D721Med (cell line): Measurements from ENCODE around the gene ETV6.

Source experiments
- DNase-seq: peaks from one replicate; pipeline ENCODE4 v3.0.0; 2011; ENCODE audit warnings: low spot score; ENCODE audit not compliant: insufficient read length
- FAIRE-seq: peaks from 2 replicates; lab custom pipeline; 2011; peaks lifted over from hg19 to GRCh38; lab: Jason Lieb, UNC
- CTCF ChIP-seq: IDR thresholded peaks from 2 replicates; pipeline ENCODE4 v1.5.1; 2012; ENCODE audit warnings: mild to moderate bottlenecking, control low read depth; ENCODE audit not compliant: insufficient read depth; ENCODE audit errors: missing control alignments

Gene ETV6

DNA sequence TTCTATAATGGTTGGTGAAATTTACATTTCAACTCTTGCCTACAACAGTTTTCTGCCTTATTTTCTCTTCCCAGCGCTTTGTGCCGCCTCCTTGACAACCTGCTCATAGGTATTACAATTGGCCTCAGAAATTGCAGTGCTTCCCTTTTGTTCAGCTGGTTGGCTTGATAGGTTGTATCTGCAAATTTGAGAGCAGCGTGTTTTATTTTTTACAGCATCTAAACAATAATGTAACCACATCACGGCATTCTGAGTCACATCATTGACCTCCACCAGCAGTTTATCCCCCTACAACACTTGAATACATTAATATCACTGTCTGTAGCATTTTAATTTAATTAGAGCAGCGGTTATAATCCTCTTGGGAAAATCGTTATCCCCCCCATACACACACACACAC lies 99.4 kb downstream of the ETV6 start:
- FAIRE-seq: no peak
- no peak for TF ChIP-seq CTCF
- no peak for DNase-seq

GRCh38 chr12:11749943-11750690 lies 100.6 kb downstream of the ETV6 start:
- DNase-seq (no peak), FAIRE-seq (no peak)
- no peak for TF ChIP-seq CTCF

DNA sequence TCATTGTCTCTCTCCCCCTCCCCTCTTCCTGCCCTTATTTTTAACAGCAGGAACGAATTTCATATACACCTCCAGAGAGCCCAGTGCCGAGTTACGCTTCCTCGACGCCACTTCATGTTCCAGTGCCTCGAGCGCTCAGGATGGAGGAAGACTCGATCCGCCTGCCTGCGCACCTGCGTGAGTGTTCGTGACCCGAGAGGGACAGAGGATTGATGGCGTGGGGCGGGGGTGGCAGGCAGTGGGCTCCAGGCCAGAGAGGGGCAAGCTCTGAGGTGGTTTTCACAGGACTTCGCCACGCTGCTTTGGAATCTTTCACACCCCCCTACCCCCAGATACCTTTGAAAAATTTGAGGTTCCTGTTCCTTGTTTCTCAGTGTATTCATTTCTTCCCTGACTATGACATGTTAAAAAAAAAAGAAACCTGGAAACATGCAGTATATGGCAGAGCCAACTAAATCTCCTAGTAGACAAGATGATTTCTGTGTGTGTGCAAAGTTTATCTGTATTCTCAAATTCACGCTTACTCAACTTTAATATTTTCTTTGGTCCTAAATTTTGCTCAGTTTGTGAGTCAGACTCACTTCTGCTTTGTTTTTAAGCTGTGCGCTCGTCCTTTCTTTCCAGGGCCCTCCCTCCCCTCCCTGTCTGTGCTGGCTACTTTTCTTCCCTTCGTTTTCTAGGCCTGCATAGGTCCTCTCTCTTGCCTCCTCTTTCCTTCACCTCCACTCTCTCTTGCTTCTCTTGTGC lies 103.1 kb downstream of the ETV6 start:
- no peak for DNase-seq
- no peak for TF ChIP-seq CTCF
- FAIRE-seq: no peak

- FAIRE-seq (no peak), DNase-seq (no peak)
- no peak for TF ChIP-seq CTCF
Measured at GRCh38 chr12:11753150-11753499, 103.7 kb downstream of the ETV6 start.

DNA sequence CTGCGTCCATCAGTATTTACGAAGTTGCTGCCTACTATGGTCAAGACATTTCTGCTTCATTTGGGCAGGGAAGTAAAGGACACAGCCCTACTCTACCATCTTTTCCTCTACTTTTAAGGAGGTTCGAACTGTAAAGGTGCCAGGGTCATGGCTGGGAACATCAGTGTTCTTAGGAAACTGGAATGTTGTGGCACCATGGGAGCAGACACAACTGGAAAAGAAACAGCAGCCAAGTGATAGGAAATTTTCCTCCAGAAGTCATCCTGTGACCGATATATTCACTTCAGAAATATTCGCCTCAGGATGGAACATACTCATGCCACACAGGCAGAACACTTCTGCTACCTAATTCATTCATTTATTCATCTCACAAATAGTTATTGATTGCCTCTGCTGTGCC lies 104.4 kb downstream of the ETV6 start:
- FAIRE-seq: no peak
- DNase-seq: no peak
- TF ChIP-seq CTCF: no peak

DNA sequence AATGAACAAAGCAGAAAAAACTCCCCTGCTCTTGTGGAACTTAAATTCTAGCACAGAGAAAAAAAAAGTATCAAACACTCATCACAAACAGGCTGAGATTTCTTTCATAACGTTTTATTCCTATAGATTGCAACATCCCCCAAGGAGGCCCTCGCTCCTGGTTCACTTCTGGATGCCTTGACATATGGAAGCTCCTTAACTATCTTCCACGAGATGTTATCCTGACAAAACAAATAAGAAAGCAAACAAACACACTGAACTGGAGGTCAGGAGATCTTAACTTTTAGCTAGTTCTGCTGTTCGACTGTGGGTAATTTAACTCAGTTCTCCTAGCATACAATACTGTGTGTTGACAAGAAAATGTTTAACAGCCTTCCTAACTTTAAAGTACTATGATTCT lies 104.8 kb downstream of the ETV6 start:
- FAIRE-seq: no peak
- DNase-seq: no peak
- TF ChIP-seq CTCF: no peak

DNA sequence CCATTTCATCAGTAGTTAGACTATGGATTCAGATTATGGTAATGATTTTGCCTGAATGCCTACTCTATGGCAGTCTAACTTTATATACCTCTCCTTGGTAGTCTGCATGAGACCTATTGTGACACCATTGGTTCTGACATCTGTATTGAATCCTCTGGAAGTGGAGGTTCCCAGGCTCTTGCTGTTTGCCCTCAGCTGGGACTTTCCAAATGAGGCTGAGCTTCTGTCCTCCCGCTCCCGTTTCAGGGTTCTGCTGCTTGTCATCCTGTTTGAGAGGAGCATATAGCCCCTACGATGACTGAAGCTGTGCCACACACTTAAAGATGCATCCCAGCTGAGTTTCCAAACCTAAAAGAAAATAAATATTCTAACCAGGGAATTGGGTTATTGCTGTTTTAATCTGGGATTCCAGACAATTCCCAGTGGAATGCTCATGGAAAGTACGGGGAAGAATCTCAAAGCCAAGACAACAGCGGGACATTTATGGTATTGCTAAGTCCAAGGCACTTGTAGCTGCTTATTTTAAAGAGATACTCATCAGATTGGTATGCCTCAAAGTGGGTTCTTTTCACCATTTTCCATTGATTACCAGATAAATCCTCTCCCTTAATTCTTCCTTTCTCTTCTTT lies 105.9 kb downstream of the ETV6 start:
- TF ChIP-seq CTCF: no peak
- FAIRE-seq: no peak
- no peak for DNase-seq
